Measurements from ENCODE around the gene RAB22A.
A peak's percentile ranks its signal among the peaks of the same experiment; 100 is the strongest.

Gene RAB22A, protein sequence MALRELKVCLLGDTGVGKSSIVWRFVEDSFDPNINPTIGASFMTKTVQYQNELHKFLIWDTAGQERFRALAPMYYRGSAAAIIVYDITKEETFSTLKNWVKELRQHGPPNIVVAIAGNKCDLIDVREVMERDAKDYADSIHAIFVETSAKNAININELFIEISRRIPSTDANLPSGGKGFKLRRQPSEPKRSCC

DNA sequence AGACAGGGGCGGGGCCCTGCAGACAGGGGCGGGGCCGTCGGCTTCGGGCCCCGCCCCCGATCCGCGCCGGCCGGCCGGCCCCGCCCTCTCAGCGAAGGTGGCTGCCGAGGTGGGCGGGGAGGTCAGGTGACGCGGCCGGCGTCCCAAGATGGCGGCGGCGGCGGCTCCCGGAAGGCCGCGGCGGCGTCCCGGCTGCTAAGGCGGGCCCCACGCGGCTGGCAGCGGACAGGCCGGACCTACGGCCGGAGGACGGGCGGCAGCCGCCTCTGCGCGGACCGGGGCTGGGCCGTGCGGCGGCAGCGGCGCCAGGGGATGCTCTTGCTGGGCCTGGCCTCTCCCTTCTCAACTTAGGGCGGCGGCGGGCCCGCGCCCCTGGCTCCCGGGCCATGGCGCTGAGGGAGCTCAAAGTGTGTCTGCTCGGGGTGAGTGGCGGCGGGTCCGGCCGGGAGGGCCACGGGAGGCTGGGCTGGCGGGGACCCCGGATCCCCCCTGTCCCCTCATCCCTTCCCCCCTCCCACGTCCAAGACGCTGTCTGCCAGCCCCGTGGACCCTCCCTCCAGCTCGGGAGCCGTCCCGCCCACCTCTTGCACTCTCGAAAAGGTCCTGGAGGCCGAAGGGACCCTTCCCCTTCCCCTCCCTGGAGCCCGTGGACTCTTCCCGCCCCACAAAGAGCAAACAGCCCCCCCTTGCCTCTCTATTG is at the start of gene RAB22A:
RAB22A (plus strand) TSS at position 125 of the 700 bp plus-strand sequence; CDS start at position 387, 262 bp downstream.
- peak; percentile 88 for DNase-seq

DNA sequence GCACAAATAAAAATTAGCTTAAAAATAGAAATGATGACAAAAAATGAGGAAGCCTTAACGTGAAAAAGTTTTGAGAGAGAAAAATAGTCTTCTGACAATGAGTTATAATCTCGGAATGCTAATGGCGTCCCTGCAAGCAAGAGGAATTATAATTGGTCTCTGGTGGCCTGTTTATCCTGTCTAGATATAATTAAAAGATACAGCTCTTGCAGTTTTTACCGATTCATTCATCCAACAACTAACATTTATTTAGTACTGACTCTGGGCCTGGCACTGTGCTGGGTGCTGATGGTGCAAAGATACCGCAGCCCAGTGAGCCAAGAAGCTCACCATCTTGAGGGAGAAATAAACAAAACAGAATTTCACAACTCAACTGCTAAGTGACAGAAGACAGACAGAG is 49.5 kb upstream of the RAB22A start:
- no peak for DNase-seq

DNA sequence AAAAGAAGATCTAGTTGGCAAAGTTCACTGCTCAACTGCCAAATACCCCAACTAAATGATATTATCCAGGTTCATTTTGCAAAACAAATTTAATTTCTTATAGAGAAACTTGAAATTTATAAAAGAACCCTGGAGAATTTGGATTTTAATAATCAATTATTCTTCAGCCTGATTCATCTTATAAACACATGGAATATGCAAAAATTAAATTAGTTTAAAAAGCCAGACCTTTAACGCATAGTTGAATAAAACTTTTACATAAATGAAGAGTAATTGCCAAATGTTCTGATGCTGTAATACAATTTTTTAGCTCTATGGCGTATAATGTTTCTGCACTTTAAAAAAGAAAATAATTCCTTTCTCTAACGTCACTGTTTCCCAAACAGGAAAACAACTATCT is 47.9 kb upstream of the RAB22A start:
- no peak for DNase-seq

DNA sequence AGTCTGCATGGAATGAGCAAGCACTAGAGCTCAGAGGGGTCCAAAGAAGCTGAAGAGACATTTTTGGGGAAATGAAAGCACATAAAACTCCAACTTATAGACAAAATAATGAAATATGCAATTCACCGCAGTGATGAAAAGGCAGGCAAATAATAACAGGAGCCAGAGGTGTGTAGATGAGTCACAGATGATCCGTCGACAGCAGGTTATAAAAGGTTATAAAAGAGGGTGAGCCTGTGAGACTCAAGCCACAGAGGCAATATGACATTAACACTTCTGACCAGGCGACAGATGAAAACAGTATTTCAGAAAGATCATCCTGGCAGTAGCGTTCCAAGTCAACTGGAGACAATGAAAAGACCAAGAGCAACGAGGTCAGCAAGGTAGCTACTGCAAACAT is 45.2 kb upstream of the RAB22A start:
- DNase-seq = no peak

DNA sequence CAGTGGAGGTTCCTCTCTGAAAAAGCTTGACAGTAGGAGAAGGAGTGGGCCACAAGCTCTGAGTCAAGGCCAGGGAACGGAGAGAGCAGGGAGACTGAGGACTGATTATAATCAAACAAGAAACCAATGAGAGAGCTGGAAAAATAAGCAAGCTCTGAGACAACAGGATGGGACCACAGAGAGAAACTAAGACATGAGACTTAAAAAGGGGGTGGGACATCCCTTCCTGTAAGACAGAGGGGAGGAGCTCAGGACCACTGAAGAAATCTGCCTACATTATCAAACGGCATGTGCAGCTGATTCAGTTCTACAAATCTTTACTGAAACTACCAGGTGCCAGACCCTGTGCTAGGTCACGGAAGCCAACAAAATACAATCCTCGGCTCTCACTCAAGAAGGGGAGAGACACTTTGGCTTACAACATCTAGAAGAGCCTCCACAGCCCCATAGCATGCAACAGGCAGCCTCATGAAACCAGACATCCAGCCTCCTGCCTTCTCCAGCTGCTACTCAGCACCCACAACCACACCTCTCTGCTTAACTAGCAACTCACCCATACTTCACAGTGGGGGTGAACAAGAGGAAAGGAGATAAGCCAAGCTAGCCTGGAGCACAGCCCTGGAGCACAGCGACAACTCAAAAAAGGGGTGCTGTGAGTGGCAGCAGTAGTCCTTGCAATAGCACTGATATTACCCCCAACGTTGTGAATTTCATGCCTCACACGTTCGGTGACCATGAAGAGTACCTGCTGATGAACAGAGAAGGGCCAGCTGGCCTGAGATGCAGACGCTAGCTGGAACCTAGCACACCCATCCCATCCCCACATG is 41.9 kb upstream of the RAB22A start:
- DNase-seq = no peak

DNA sequence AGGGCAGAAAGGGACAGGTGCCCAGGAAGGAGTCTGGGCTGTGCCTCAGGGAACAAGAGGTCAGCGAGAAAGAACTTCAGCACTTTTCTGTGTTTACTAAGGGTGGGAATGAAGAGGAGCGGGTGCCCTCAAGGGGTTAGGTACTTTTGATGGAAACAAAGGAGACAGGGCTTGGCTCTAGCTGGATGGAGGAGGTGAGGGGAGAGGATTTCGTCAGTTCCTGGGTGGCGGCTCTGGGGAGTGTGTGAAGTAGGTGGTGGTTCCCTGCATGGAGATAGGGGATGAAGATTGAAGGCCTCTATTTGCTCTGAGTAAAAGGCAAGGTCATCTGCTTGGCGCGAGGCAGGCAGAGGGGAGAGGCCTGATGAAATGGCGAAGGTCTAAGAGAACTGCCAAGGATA is 41.1 kb upstream of the RAB22A start:
- DNase-seq = no peak

DNA sequence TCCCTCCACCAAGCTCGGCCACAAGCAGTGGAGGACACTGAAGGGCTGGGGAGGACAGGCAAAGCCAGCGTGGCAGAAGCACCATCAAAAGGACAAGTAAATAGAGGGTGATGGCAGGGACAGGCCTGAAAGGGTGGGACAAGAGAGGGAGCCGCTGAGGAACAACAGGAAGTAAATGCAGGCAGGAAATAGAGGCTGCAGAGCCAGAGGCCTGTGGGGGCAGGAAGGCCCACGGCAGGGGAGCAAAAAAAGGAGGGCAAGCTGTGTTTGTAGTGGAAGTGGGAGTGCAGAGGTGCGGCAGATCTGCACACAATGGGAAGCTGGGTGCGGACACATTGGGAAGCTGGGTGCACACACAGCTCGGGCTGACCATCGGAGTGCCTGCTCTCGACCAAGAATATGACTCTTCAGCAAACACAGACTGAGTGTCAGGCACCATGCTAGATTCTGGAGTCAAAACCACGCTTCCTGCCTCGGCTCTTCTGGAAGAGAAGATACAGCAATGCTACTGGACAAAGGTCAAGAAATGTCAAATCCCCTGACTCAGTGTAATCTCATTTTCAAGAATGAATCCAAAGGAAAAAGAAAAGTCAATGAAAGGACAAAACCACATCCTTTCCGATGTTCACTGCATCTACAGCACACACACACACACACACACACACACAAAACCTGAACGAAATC is 40.4 kb upstream of the RAB22A start:
- DNase-seq = no peak

DNA sequence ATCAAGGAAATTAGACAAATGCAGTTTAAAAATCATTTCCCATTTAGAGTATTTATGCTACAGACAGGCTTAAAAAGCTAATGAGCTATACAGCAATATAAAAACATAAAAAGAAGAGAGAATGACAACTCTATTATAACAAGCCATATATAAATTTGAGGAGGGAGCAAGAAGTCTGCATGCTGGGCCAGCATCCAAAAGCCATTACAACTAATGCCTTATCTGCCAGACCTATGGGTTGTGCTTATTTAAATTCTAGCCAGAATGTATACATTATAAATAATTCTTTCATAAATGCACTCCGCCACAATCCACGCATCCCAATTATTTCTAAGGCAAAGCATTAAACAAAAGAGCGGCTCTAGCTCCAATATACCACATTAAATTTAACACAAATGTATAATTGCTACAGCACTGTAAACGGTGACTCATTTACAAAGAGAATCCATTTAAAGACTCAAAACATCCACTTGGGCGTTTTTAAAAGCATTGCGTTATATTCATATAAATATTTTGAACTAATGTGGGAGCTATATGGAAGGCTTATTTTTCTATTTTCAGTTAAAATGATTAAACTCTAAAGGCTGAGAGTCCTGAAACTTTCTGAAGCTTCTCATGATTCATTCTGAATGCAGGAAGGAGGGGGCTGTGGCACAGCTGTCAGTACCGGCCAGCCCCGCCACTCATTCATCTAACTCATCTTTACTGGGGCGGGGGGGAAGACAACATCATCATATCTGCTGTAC is 37.7 kb upstream of the RAB22A start:
- DNase-seq = no peak

DNA sequence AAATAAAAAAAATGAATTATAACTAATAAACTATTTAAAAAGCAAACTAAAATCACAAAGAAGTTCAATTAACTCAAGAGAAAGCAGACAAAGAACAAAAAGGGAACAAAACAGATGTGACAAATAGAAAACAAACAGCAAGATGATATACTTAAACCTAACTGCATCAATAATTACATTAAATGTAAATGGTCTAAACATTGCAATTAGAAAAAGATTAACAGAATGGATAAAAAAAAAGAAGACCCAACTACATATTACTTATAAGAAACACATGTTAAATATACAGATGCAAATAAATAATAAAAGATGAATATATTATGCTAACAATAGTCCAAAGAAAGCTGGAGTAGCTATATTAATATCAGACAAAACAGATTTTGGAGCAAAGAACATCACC is 35.1 kb upstream of the RAB22A start:
- DNase-seq = no peak

DNA sequence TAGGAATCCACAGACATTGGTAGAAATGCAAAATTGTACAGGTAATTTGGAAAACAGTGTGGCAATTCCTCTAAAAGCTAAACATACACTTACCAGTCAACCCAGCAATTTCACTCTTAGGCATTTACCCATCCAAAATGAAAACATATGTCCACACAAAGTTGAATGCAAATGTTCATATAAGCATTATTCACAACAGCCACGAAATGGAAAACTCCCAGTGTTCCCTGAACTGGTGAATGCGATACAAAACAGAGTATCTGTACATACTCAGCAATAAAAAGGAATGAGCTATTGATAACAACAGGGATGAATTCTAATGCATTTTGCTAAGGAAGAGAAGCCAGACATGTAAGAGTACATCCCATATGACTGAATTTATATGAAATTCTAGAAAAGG is 32.4 kb upstream of the RAB22A start:
- no peak for DNase-seq

DNA sequence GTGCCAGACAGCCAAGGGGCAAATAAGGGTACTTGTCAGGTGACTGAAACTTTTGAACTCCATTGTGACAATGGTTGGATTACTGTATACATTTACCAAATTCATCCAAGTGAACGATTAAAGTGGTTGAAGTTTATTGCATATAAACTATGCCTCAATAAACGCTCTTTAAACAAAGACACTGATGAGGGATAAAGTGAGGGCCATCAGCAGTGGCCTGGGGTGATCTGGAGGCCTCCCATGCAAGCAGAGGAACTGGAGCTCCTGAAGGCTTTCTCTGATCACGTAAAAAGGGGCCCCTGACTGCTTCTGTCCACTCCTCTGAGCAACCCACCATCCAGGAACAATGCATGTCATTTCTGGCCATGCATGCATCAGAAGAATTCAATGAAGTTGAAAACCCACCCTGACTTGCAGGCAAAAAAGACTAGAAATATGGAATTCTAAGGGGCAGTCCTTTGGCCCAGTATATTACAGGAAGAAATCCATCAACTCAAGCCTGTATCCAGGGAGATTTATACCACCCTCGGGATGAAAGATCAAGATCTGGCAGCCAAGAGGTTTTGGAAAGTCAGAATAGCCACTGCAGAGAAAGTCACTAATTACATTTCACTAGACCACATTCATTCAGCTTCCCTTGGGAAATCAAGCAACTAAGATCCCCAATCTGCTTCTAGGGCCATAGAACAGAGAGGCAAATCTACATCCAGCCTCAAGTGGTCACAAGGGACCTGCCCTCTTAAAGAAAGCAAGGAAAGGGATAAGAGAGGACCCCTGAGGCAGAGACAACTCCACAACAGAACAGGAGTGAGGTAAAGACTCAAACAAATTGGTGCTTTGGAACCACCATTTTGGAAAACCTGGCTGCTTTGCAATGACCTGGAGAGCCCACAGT is 31.7 kb upstream of the RAB22A start:
- no peak for DNase-seq

DNA sequence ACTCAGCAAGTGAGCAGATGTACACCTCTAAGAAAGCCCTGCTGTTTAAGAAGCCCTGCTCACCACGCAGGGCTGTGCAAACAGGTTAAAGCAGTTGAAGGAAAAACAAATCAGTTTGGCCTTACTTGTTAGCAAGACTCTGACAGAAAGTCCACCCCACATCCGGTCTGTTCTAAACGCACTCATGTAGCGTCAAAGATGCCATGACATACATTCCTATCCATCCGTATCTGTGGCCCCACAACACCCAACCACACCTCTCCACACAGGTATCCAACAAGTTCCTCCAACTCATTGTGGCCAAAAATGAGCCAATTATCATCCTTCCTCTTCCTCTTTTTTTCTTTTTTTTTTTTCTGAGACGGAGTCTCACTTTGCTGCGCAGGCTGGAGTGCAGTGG is 22.8 kb upstream of the RAB22A start:
- DNase-seq = peak; percentile 8

DNA sequence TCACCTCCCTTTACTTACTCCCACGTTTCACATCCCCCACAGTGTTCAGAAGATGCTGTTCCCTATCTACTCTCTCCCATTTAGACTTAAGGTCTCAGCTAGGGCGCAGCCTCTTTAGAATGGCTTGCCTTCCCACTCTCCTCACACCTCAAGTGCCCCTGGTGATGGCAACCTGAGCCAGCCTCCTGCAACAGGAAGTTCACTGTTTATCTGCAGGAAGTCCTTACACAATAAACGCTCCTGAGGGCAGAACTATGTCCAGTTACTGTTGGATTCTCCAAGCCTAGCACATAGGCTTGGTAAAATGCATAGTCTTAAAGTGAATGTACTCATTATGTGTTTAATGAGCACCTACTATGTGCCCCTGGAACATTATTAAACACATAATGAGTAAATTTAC is 21.9 kb upstream of the RAB22A start:
- peak; percentile 12 for DNase-seq

DNA sequence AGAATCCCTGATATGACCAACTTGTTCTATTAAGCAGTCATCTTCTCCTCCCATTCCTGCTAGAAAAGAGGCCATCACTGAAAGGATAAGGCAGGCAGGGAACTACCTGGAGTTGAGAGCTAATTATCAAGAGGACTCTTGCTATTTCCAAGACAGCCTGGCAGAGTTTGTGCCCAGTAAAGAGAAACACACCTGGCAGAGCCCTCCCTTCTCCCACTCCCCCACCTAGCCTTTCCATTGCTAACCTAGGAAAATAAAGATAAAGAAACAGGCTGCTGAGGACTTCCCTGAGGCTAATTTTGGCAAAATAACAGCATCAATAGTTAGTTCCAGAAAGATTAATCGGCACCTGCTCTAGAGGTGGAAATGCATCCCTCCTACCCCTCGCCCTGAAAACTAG is 20.4 kb upstream of the RAB22A start:
- DNase-seq = no peak

DNA sequence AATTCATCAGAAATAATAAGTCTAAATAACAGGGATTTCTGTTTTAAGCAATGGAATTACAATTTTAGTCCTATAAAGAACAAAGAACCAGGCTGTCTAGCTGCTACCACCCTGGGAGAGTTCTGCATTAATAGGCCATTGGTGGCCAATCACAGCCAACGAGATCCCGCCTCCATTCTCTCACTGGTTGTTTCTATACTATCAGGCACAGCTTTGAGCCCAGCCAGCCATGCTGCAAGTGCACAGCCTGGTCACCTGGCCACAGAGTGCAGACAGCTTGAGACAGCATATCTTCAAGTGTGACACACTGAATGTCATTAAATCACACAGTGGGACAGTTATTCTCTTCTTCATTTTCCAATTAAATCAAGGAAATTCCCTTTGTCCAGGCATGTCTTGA is 16.1 kb upstream of the RAB22A start:
- peak; percentile 29 for DNase-seq

DNA sequence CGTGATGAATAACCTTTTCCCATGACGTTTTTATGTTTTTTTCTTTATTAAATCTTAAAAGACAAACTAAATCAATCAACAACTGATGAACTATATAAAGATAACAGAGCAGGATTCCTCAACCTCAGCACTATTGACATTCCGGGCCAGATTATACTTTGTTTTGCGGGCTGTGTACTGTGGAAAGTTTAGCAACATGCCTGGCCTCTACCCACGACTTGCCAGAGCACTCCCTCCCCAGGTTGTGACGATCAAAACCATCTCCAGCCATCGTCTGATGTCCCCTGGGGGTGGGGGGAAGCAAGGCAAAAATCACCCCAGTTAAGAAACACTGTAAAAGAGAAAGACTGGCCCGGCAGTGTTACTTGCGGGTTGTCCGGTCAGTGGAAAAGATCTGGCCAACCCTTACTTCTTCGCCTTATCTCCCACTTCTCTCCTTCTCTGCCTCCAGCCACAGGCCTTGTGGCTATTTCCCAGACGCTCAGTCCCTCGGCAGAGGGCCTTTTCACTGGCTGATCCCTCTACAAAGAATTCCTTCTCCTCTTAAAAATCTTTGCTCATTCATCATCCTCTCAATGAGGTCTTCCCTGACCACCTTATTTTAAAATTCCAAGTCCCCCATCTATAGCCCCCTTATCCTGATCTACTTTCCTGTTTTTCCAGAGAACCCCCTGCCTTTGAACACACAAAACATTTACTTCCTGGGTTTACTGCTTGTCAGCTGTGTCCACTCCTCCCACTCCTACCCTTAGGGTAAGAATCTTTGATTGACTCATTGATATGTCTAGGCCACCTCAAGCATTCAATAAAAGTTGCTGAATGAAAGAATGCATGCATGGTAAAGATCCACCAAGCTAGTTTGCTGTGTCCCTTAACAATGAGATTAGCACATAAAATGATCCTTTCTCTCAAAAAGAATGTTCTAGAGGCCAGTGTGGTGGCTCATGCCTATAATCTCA is 14.7 kb upstream of the RAB22A start:
- DNase-seq = no peak

DNA sequence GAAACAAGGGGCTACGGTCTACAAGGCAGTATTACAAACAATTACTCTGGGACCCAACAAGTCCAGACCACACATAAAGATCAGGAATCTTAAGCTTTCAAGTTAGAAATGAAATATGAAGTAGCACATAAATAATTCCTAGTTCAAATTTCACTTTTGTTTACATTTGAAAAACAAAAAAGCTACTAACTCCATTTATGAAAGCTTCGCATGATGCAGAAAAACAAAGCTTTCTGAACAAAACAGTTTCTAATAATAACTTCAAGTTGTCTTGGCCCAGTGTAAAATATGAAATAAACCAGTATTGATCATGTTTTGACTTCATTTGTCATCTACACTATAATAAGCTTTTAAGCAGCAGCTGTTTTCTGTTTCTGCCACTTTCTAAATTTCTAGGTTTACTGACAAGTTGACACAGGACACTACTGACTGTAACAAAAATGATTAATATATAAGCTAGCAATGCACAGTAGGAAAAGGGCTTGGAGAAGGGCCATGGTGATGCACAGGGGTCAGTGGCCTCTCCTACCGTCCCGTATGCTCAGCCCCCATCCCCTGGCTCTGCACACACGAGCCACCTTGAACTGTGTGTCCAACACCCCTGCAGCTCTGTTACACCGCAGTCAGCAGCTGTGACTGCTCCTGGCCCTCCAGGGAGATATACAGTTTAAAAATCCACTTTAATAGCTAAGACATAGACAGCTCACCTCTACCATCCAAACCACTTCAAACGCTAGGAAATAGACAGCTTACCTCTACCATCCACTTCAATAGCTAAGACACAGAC is 13.3 kb upstream of the RAB22A start:
- no peak for DNase-seq

DNA sequence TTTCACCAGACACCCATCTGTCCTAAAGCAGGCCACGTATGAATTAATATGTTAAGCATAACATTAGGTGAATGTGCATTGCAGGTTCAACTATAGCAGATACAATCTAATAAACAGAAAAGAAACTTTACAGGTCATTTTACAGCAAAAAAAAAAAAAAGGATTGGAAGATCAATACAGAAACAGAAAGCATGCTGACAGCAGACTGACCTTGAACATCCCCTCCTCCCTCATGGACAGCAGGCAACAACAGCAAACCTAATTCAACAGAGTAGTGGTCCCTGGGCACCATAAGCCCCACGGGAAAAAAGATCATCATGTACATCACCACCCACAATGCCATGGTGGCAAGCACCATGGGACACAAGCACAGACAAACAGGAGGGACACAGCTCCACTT is 12.1 kb upstream of the RAB22A start:
- no peak for DNase-seq

DNA sequence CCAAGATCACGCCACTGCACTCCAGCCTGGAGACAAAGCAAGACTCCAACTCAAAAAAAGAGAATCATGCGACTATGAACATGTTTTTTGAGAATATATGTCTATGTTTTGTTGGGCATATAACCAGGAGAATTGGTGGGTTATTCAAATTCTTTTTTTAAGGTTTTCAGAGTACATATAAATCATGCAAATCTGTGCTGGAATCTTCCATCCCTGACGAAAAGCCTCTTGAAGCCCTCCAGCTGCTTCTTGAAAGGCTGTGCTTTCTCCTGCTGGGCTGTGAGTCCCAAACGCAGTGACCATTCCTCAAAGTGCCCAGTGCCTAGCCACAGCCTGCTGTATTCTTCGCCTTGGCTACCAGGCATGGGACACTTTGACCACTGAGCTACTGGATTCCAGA is 9.2 kb upstream of the RAB22A start:
- no peak for DNase-seq

DNA sequence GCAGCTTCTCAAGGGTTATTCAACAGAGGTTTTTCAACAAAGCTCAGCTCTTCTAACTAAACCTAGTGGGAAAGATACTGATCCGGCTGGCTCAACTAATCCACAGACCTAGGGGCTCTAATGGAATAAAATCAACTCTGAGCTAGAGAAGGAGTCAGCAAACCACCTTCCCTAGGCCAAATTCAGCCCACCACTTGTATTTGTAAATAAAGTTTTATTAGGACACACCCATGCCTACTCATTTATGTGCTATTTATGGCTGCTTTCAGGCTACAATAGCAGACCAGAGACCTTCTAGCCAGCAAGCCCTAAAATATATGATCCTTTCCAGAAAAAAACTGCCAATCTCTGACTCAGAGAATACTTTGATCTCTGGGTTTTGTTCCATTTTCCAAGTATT is 6.0 kb upstream of the RAB22A start:
- DNase-seq = no peak
